ENCODE measurements around the gene SLC30A7.

Gene SLC30A7

GRCh38 chr1:101025657-101026429, 130.0 kb downstream of the SLC30A7 start, which contains the start of gene DPH5:
Gene DPH5 (minus strand): TSS chr1:101025784. CDS start chr1:101025443, 341 bp downstream.
- peak; percentile 90 for DNase-seq (ENCODE audit: low spot score)

GRCh38 chr1:101026430-101026788, 130.5 kb downstream of the SLC30A7 start:
- DNase-seq (ENCODE audit: low spot score) = no peak

- no peak for DNase-seq (ENCODE audit: low spot score)
Measured at GRCh38 chr1:101027194-101027772, 131.4 kb downstream of the SLC30A7 start.

- DNase-seq (ENCODE audit: low spot score) = no peak
Measured at GRCh38 chr1:101028466-101028865, 132.6 kb downstream of the SLC30A7 start.

GRCh38 chr1:101029184-101029583, 133.3 kb downstream of the SLC30A7 start:
- DNase-seq (ENCODE audit: low spot score) = no peak

GRCh38 chr1:101030881-101031280, 135.0 kb downstream of the SLC30A7 start:
- DNase-seq (ENCODE audit: low spot score) = no peak
